H1 (cell line): ENCODE data around the gene TRHDE. TPM values are rescaled to one million over a fixed set of nuclear protein-coding genes. Genes with fewer than 3 reads are reported as not detected.

Experiments used
- BCL11A ChIP-seq, 2 experiments: IDR thresholded peaks; one replicate each; pipeline ENCODE4 v1.6.1; 2011; ENCODE audit warnings: low read depth in 2 of 2, low read length in 2 of 2, mild to moderate bottlenecking in 2 of 2
- JUND ChIP-seq: IDR thresholded peaks from 2 replicates; pipeline ENCODE4 v1.6.1; 2011; ENCODE audit warnings: mild to moderate bottlenecking, improper control_type of control experiment, low read length
- KDM1A ChIP-seq: fragments of 200-600, 300-600 bp; sonication (generic); IDR thresholded peaks from 2 replicates; pipeline ENCODE4 v1.7.1; 2016; ENCODE audit warnings: mild to moderate bottlenecking, low read length, borderline replicate concordance
- KDM4A ChIP-seq: IDR thresholded peaks from one replicate; pipeline ENCODE4 v1.7.1; 2012; ENCODE audit warnings: low read depth, mild to moderate bottlenecking, moderate library complexity, low read length, inconsistent platforms; ENCODE audit not compliant: severe bottlenecking
- SAP30 ChIP-seq: fragments of 300-600 bp; sonication (generic); IDR thresholded peaks from 2 replicates; pipeline ENCODE4 v1.7.1; 2012; ENCODE audit warnings: low read length, moderate library complexity, mild to moderate bottlenecking, inconsistent platforms; ENCODE audit not compliant: insufficient read depth, insufficient replicate concordance
- SIRT6 ChIP-seq: IDR thresholded peaks from one replicate; pipeline ENCODE4 v1.7.1; 2012; ENCODE audit warnings: low read length, inconsistent platforms
- SUZ12 ChIP-seq: fragments of 200-600 bp; sonication (generic); IDR thresholded peaks from 2 replicates; pipeline ENCODE4 v1.6.1; 2012; ENCODE audit warnings: mild to moderate bottlenecking, inconsistent platforms, low read length, moderate library complexity, mixed read lengths
- USF2 ChIP-seq: IDR thresholded peaks from 2 replicates; pipeline ENCODE4 v1.6.1; 2011; ENCODE audit warnings: low read length, improper control_type of control experiment
- polyA plus RNA-seq, 7 experiments: library from polyadenylated mRNA; depleted of rRNA in 3 of 7; stranded (reverse) in 5 of 7; unstranded in 2 of 7; fragments of >200 nt in 5 of 7; fragments of 200-250 nt in 2 of 7; gene quantifications; 1 replicate in 5 of 7; 2 replicates in 1 of 7; 4 replicates in 1 of 7; pipeline versions ENCODE4 v1.2.1 to v1.2.3, GENCODE V29; 2011 to 2013; ENCODE audit warnings: missing spikeins in 2 of 7, mixed read lengths in 2 of 7
- total RNA-seq: library from RNA; stranded (reverse); fragmentation: NEBNext Ultra II Directional; extraction: Animal tissue kit (Norgen Biotek cat#: 25700); gene quantifications from 2 replicates; pipeline ENCODE4 v1.2.1, GENCODE V29; 2021
- TF ChIP-seq, protein P1 (sequence below): fragments of 300-600 bp; sonication (generic); IDR thresholded peaks from 2 replicates; pipeline ENCODE4 v1.7.1; 2012; ENCODE audit warnings: low read length, moderate library complexity, mild to moderate bottlenecking, inconsistent platforms; ENCODE audit not compliant: insufficient replicate concordance

Gene TRHDE
- total and polyA plus RNA-seq, 2 of the 8 experiments (the other 6 are each of a cell fraction or from before 2014, with no cell fraction given): 1.3 to 5.0 TPM

GRCh38 chr12:72226510-72226909, 45.7 kb upstream of the TRHDE start (continued):
- TF ChIP-seq, protein P1, sequence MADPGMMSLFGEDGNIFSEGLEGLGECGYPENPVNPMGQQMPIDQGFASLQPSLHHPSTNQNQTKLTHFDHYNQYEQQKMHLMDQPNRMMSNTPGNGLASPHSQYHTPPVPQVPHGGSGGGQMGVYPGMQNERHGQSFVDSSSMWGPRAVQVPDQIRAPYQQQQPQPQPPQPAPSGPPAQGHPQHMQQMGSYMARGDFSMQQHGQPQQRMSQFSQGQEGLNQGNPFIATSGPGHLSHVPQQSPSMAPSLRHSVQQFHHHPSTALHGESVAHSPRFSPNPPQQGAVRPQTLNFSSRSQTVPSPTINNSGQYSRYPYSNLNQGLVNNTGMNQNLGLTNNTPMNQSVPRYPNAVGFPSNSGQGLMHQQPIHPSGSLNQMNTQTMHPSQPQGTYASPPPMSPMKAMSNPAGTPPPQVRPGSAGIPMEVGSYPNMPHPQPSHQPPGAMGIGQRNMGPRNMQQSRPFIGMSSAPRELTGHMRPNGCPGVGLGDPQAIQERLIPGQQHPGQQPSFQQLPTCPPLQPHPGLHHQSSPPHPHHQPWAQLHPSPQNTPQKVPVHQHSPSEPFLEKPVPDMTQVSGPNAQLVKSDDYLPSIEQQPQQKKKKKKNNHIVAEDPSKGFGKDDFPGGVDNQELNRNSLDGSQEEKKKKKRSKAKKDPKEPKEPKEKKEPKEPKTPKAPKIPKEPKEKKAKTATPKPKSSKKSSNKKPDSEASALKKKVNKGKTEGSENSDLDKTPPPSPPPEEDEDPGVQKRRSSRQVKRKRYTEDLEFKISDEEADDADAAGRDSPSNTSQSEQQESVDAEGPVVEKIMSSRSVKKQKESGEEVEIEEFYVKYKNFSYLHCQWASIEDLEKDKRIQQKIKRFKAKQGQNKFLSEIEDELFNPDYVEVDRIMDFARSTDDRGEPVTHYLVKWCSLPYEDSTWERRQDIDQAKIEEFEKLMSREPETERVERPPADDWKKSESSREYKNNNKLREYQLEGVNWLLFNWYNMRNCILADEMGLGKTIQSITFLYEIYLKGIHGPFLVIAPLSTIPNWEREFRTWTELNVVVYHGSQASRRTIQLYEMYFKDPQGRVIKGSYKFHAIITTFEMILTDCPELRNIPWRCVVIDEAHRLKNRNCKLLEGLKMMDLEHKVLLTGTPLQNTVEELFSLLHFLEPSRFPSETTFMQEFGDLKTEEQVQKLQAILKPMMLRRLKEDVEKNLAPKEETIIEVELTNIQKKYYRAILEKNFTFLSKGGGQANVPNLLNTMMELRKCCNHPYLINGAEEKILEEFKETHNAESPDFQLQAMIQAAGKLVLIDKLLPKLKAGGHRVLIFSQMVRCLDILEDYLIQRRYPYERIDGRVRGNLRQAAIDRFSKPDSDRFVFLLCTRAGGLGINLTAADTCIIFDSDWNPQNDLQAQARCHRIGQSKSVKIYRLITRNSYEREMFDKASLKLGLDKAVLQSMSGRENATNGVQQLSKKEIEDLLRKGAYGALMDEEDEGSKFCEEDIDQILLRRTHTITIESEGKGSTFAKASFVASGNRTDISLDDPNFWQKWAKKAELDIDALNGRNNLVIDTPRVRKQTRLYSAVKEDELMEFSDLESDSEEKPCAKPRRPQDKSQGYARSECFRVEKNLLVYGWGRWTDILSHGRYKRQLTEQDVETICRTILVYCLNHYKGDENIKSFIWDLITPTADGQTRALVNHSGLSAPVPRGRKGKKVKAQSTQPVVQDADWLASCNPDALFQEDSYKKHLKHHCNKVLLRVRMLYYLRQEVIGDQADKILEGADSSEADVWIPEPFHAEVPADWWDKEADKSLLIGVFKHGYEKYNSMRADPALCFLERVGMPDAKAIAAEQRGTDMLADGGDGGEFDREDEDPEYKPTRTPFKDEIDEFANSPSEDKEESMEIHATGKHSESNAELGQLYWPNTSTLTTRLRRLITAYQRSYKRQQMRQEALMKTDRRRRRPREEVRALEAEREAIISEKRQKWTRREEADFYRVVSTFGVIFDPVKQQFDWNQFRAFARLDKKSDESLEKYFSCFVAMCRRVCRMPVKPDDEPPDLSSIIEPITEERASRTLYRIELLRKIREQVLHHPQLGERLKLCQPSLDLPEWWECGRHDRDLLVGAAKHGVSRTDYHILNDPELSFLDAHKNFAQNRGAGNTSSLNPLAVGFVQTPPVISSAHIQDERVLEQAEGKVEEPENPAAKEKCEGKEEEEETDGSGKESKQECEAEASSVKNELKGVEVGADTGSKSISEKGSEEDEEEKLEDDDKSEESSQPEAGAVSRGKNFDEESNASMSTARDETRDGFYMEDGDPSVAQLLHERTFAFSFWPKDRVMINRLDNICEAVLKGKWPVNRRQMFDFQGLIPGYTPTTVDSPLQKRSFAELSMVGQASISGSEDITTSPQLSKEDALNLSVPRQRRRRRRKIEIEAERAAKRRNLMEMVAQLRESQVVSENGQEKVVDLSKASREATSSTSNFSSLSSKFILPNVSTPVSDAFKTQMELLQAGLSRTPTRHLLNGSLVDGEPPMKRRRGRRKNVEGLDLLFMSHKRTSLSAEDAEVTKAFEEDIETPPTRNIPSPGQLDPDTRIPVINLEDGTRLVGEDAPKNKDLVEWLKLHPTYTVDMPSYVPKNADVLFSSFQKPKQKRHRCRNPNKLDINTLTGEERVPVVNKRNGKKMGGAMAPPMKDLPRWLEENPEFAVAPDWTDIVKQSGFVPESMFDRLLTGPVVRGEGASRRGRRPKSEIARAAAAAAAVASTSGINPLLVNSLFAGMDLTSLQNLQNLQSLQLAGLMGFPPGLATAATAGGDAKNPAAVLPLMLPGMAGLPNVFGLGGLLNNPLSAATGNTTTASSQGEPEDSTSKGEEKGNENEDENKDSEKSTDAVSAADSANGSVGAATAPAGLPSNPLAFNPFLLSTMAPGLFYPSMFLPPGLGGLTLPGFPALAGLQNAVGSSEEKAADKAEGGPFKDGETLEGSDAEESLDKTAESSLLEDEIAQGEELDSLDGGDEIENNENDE: no peak
- TF ChIP-seq SIRT6 (no peak), JUND (no peak), KDM4A (no peak), KDM1A (no peak), BCL11A (IDR thresholded peaks at IDR 0.05; ENCODE audit: low read depth in 2 of 2, low read length in 2 of 2) (no peak), SUZ12 (no peak), SAP30 (no peak), USF2 (no peak)
